Epidermal melanocyte (primary cell): ENCODE measurements around the gene KCNK7.

Source experiments
- DNase-seq: peaks from one replicate; pipeline ENCODE4 v3.0.0; 2011; ENCODE audit warnings: low spot score; ENCODE audit not compliant: insufficient read length

Gene KCNK7

DNA sequence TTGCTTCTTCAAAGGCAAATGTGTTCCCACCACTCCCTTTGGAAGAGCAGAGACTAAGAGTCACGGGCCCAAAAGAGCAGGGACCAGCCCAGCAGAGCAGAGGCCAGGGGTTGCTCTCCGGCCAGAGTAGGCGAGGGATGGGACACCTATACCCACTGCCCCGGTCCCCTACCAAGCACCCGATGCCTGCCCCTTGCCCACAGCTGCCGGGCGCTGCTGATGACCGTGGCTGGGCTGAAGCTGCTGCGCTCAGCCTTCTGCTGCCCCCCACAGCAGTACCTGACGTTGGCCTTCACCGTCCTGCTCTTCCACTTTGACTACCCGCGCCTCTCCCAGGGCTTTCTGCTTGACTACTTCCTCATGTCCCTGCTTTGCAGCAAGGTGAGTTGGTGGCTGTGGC is 31.6 kb upstream of the KCNK7 start:
- no peak for DNase-seq

DNA sequence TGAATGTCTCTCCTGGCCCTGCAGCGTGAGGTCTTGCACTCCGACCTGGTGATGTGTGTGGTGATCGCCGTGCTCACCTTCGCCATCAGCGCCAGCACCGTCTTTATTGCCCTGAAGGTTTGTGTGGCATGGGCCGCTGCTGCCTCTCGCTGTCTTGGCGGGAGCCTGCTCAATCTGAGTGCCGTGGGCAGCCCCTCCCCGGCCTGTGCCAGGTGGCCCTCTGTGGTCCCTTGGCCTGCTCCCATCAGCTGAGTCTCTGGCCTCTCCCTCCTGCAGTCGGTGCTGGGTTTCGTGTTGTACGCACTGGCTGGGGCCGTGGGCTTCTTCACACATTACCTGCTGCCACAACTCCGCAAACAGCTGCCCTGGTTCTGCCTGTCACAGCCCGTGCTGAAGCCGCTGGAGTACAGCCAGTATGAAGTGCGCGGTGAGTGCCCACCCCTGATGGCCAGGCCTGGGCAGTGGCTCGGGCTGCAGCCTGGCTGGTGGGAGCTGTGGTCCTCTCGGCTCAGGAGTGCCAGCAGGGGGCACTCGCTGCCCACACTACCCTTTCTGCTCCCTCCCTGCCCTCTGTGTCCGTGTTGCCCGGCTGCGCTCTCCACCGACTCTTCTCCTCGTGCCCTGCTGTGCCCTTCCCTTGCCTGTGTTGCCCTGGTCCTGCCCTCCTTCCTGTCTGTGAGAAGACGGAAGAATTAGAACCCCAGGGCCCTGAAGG is 30.2 kb upstream of the KCNK7 start:
- DNase-seq, result peak; percentile 81

DNA sequence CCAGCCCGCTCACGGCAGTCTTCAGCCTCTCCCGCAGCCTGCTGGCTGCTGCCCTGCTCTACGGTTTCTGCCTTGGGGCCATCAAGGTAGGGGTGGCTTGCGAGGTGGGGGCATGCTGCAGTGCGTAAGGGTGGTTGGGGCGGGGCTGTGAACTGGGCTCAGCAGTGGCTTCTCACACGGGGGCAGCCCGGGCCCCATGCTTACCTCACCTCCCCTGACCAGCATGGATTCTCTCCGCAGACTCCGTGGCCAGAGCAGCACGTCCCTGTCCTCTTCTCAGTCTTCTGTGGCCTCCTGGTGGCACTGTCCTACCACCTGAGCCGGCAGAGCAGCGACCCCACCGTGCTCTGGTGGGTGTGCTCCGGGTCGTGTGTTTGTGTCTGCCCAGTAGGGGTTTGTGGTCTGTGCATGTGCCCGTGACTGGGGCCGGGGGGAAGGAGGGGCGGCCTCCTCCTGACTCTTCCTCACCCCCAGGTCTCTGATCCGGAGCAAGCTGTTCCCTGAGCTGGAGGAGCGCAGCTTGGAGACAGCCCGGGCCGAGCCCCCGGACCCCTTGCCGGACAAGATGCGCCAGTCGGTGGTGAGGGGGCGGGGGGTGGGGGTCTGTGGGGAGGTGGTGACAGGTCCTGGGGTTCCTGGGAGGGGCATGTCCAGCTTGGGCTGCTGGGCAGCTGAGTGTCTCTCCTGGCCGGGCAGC is 29.5 kb upstream of the KCNK7 start:
- no peak for DNase-seq

DNA sequence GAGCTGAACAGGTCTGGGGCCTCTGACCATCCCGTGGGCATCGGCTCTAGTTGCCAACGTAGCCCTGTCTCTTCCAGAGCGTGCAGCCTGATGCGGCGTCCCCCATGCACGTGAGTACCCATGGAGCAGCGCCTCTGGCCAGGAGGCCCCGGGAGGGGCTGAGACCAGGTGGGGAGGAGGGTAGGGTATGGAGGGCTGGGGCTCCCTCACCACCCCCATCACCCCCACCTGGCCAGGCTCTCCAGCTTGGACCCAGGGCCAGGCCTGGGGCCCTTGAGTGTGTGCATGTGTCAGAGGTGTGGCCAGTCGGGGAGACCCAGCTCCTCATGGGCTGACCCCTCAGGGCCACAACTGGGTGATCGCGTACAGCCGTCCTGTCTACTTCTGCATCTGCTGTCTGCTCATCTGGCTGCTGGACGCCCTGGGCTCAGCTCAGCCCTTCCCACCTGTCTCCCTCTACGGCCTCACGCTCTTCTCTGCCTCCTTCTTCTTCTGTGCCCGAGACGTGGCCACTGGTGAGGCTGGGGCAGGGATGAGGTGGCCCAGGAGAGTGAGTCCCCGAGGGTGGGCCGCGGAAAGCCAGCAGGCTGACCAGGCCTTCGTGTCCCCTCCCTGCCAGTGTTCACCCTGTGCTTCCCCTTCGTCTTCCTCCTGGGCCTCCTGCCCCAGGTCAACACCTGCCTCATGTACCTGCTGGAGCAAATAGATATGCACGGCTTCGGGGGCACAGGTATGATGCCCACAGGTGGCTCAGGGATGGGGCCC is 28.4 kb upstream of the KCNK7 start:
- no peak for DNase-seq

DNA sequence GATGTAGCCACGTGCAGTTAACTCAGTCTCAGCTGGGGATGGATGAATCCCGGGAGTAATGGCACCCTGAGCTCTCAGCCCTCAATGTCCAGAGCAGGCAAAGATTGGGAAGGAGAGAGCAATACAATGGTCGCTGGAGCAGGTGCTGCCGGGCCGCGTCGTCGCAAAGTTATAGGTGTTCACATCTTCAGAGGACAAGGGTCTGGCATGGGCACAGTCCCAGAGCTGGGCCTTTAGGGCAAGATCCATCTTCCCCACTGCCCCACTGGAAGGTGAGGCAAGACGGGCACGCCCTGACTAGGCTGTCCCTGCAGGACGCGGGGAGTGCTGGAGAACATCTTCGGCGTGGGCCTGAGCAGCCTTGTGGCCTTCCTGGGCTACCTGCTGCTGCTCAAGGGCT is 27.6 kb upstream of the KCNK7 start:
- DNase-seq, result no peak

DNA sequence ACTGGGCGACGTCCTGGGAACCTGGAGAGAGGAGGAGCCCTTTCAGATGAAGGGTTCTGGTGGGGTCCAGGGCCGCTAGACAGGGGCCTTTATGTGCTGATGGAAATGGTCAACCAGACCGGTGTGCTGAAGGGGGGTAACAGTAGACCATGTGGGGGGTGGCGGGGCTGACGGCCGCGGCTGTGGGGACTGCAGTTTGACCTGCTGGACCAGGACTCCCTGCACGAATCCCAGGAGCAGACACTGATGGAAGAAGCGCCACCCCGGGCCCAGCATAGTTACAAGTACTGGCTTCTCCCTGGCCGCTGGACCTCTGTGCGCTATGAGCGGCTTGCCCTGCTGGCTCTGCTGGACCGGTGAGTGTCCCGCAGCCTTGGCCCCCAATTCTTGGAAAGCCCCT is 26.4 kb upstream of the KCNK7 start:
- no peak for DNase-seq

DNA sequence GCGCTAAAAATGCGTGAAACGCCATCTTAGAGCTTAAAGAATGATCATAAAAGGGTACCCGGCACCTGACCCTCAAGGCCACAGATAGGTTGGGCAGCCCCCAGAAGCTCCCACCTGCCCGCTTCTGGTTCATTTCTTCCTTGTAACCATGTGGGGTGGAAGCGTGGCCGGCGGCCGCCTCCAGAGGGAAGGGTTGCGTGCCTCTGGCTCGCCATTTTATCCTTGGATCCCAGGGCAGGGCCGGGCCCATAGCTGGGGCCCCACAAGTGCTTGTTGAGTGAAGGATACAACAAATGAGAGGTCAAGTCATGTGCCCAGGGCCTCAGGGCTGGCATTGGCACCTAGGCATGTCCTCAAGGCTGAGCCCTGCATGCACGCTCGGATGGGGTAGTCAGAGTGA is 25.9 kb upstream of the KCNK7 start:
- DNase-seq, result no peak

DNA sequence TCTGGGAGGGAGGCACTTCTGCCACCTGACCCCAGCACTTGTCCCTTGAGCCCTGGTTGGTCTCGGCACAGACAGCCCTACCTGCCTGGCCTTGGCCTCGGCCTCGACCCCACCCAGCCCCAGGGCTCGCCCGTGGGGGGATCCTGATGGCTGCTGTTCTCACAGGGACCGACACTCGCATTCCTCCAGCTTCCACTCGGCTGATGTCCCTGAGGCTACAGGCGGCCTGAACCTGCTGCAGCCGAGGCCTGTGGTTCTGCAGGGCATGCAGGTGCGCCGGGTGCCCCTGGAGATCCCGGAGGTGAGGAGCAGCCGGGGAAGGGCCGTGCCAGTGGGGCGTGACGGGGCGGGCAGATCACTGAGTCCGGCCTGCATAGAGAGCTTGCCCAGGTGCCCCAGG is 25.1 kb upstream of the KCNK7 start:
- no peak for DNase-seq

DNA sequence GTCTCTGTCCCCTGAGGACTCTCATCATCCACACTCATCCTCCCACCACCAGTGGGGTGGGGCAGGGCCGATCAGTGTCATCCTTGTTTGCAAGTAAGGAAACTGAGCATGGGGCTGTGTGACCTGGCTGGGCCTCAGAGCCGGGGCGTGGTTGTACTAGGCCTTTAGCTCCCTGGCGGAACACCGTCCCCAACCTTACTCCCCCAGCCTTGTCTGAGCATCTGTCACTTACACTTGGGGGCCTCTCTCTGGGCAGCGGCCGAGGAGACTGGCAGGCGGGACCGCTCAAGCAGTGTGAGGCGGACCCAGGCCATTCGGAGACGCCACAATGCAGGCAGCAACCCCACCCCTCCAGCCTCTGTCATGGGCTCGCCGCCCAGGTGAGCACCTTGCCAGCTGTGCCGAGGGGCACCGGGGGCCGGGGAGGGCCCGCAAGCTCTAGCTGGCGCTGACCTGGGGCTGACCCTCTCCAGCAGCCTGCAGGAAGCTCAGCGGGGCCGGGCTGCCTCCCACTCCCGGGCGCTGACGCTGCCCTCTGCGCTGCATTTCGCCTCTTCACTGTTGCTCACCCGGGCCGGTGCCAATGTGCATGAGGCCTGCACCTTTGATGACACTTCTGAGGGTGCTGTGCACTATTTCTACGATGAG is 23.8 kb upstream of the KCNK7 start:
- DNase-seq, result no peak

DNA sequence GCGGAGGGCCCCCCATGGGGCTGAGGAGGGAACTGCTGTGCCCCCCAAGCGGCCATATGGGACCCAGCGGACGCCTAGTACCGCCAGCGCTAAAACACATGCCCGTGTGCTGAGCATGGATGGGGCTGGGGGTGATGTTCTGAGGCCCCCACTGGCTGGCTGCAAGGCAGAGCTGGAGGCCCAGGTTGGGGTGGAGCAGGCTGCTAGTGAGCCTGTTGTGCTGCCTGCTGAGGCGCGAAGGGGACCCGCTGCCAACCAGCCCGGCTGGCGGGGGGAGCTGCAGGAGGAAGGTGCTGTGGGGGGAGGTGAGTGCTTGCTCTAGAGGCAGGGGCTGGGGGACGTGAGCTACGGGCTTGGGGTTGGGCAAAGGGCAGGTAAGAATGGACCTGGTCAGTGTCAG is 23.2 kb upstream of the KCNK7 start:
- no peak for DNase-seq

DNA sequence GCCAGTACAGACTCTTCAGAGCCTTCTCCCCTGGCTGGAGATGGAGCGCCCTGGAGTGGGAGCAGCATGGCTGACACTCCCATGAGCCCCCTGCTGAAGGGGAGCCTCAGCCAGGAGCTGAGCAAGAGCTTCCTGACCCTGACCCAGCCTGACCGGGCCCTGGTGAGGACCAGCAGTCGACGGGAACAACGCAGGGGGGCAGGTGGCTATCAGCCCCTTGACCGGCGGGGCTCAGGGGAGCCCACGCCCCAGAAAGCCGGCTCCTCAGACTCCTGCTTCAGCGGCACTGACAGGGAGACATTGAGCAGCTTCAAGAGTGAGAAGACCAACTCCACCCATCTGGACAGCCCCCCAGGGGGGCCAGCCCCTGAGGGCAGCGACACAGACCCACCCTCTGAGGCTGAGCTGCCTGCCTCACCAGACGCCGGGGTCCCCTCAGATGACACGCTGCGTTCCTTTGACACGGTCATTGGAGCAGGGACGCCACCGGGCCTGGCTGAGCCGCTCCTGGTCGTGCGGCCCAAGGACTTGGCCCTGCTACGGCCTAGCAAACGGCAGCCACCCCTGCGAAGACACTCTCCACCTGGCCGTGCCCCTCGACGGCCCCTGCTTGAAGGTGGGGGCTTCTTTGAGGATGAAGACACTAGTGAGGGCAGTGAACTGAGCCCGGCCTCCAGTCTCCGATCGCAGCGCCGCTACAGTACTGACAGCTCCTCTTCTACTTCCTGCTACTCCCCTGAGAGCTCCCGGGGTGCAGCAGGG is 22.6 kb upstream of the KCNK7 start:
- DNase-seq, result no peak

DNA sequence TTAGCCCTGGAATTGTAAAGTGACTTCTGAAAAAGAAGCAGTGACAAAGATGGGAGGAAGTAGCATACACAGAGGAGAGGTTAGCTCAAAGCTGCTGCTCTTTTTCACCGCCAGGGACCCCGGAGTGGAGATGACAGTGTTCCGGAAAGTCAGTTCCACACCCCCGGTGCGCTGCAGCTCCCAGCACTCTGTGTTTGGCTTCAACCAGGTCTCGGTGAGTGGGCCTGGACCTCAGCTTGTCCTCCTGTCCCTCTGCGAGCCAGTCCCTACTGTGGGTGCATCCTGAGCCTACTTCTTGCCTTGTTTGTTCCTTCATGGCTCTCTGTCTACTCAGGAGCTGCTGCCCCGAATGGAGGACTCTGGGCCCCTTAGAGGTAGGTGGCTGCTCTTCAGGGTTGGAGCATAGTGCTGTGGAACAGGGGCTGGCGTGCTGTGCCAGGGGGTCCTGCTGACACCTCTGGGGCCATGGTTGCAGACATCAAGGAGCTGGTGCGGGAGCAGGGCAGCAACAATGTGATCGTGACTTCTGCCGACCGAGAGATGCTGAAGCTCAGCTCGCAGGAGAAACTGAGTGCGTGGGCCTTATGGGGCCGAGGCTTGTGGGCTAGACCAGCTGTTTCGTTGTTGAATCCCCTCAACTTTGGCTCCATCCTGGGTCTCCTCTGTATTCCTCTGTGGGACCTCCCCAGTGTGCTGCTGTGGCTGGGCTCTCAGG is 21.7 kb upstream of the KCNK7 start:
- no peak for DNase-seq

DNA sequence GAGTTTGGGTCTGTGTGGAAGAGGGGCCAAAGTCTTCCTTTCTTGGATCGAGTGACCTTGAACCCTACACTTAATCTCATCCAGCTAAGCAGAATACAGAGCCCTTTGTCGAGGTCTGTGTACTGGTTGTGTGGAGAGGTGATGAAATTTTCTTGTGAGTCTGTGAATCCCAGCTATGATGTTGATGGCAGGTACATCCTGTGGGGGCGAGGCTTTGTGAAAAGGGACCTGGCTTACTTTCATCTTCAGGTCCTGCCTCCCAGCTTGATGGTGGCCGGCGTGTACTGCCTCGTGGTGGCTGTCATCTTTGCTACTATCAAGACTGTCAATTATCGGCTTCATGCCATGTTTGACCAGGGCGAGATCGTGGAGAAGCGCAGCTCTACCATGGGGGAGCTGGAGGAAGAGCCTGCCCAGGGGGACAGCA is 21.0 kb upstream of the KCNK7 start:
- no peak for DNase-seq

DNA sequence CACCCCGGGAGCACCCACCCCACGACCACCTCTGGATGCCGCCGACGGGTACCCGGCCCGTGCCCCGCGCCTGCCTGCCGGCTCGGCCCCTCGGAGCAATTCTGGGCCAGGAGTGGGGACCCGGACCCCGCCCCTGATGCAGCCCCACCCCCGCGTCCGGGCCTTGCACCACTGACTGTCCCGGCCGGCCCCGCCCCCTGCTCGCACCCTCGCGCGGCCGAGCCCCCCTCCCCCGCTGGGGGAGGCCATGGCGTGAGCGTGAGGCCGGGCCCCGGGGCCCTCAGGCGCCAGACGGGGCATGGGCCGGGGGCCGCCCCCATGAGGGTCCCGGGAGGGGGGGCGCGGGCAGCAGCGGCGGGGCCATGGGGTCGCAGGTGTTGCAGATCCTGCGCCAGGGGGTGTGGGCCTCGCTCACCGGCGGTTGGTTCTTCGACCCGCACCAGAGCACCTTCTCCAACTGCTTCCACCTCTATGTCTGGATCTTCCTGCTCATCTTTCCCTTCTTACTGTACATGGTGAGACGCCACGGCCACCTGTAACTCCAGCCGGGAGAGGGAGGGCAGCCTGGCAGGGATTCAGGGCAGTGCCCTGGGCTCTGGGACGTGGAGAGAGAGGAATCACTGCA is 20.5 kb upstream of the KCNK7 start:
- no peak for DNase-seq

DNA sequence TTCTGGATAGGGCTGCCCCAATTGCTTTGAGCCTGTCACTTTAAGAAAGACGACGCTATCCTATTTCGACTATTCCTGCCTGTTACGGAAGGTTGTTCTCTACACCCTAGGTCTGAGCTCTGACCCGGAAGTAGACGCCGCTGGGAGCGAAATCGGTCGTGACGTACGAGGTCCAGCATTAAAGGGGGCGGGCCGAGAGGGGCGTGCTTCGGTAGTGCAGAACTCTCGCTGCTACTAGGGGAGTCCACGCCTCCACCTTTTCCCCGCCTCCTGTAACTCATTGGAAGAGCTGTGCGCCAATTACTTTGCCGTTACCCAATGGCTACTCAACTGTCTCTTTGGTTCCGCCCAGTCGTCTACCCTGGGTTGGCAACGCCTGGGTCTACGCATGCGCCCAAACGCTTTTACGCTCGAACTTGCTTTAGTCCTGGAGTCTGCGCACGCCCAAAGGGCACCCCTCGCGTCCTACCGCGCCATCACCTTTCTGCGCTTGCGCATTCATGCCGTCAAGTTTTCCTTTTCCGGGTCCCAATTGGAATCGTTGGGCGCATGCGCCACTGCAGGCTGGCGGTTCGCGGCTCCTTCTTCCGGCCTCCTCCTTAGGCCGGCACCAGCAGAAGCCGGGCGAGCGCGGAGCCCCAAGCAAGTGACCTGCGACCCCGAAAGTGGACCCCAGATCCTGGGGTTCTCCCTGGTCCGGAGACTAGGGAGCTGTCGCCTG is 19.8 kb upstream of the KCNK7 start, which contains the start of gene PCNX3:
TSS of gene PCNX3 (plus strand) at position 548 of the 721 bp plus-strand sequence. CDS start 536 bp downstream, outside the sequence.
- peak; percentile 100 for DNase-seq

DNA sequence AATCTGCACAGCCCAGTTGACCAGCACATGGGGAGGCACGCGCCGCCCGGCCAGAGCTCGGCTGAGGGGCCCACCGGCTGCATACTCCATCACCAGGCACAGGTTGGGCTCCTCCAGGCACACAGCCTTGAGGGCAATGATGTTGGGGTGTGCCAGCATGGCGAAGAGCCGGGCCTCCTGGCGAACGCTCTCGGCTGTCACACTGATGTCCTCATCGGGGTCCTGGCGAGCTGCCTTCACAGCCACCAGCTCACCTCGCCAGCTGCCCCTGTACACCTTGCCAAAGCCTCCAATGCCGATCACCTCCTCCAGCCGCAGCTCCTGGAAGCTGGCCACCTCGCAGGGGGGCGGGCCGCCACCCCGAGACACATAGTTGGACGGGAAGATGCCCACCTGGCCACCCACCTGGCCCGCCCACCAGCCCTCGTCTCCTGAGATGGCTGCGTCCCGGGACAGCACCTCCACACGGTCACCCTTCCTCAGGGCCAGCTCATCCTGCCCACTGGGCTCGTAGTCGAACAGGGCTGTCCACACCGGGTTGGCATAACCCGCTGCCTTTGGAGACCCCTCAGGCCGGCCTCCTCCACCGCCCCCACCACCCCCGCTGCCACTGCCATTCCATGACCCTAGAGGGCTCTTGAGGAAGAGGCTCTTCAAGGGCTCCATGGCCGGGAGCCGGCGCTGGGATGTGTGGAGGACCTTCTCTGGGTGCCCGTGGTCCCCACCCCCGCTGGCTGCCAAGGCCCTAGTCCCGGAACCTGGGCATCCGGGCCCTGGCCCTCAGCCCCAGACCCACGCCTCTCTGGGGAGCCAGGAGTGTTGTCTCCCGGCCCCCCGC is 17.7 kb upstream of the KCNK7 start:
- DNase-seq, result no peak

DNA sequence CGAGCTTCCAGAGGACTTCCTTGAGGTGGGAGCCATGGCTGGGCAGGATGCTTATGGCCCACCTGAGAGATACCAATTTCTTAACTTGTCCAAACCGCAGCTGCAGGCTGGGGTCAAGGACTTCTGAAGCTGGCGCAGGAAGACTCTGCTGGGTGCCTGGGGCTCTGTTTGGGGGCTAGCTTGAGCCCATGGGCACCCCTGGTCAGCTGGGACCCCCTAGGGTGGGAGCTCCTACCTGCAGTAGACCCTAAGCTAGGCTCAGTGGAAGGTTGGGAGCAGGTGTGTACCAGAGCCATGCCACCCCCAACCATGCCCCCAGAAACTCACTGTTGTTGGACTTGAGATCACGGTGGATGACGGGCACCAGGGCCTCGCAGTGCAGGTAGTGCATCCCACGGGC is 17.1 kb upstream of the KCNK7 start:
- DNase-seq, result no peak
